GM19455 (cell line): ENCODE results near the gene ANKRD29.
"Not testable (repeated sequence)": the region's sequence is repeated elsewhere in the genome, so short reads cannot be mapped to it uniquely, and the experiment has no call there.

Experiments used
- ATAC-seq: cut with Tn5 transposase; IDR thresholded peaks from one replicate; pipeline ENCODE4 v1.9.1; 2021; ENCODE audit not compliant: unreplicated experiment

Gene ANKRD29

GRCh38 chr18:23645568-23646175 lies 17.0 kb downstream of the ANKRD29 start:
- ATAC-seq, result no peak

GRCh38 chr18:23643815-23644490 lies 18.8 kb downstream of the ANKRD29 start:
- no peak for ATAC-seq

GRCh38 chr18:23641937-23642666 lies 20.6 kb downstream of the ANKRD29 start:
- no peak for ATAC-seq

- no peak for ATAC-seq
Observed at GRCh38 chr18:23641143-23641720, 21.5 kb downstream of the ANKRD29 start.

GRCh38 chr18:23640052-23640451 lies 22.7 kb downstream of the ANKRD29 start:
- ATAC-seq, result no peak

GRCh38 chr18:23636433-23636832 lies 26.3 kb downstream of the ANKRD29 start:
- not testable (repeated sequence) for ATAC-seq

- no peak for ATAC-seq
Observed at GRCh38 chr18:23636071-23636399, 26.7 kb downstream of the ANKRD29 start.

- ATAC-seq, result no peak
Observed at GRCh38 chr18:23635283-23636070, 27.2 kb downstream of the ANKRD29 start.

GRCh38 chr18:23634692-23635091 lies 28.0 kb downstream of the ANKRD29 start:
- ATAC-seq, result no peak

- no peak for ATAC-seq
Observed at GRCh38 chr18:23632615-23633014, 30.1 kb downstream of the ANKRD29 start.

- no peak for ATAC-seq
Observed at GRCh38 chr18:23631746-23632145, 31.0 kb downstream of the ANKRD29 start.

GRCh38 chr18:23631312-23631711 lies 31.4 kb downstream of the ANKRD29 start:
- no peak for ATAC-seq

- ATAC-seq, result no peak
Observed at GRCh38 chr18:23629444-23629946, 33.2 kb downstream of the ANKRD29 start.

GRCh38 chr18:23627970-23628369 lies 34.7 kb downstream of the ANKRD29 start:
- no peak for ATAC-seq

GRCh38 chr18:23627321-23627720 lies 35.4 kb downstream of the ANKRD29 start:
- no peak for ATAC-seq

- ATAC-seq, result no peak
Observed at GRCh38 chr18:23626451-23627279, 36.0 kb downstream of the ANKRD29 start.

GRCh38 chr18:23623040-23623439 lies 39.7 kb downstream of the ANKRD29 start:
- ATAC-seq, result no peak

GRCh38 chr18:23619388-23619881 lies 43.3 kb downstream of the ANKRD29 start:
- no peak for ATAC-seq

GRCh38 chr18:23618862-23619387 lies 43.8 kb downstream of the ANKRD29 start:
- ATAC-seq, result no peak
